Left renal pelvis (tissue), 4 donors: Measurements from ENCODE around the gene SYT9. TPM values are rescaled to one million over a fixed set of nuclear protein-coding genes. Genes with fewer than 3 reads are reported as not detected.
"Not testable (repeated sequence)": the region's sequence is repeated elsewhere in the genome, so short reads cannot be mapped to it uniquely, and the experiment has no call there.

Source experiments
- DNase-seq, 4 donors: peaks; one replicate each; pipeline ENCODE4 v3.0.0-alpha.2; 2013; ENCODE audit warnings: low read depth in 4 of 4, low spot score in 3 of 4
- polyA plus RNA-seq, 4 donors: library from polyadenylated mRNA; unstranded; fragments of 120-200 nt; gene quantifications; one replicate each; pipeline ENCODE4 v1.2.1, GENCODE V29; 2013; ENCODE audit not compliant: insufficient read length in 4 of 4

SYT9 gene
- polyA plus RNA-seq, 4 donors = 0.49 to 4.9 (median 4.6) TPM

DNA sequence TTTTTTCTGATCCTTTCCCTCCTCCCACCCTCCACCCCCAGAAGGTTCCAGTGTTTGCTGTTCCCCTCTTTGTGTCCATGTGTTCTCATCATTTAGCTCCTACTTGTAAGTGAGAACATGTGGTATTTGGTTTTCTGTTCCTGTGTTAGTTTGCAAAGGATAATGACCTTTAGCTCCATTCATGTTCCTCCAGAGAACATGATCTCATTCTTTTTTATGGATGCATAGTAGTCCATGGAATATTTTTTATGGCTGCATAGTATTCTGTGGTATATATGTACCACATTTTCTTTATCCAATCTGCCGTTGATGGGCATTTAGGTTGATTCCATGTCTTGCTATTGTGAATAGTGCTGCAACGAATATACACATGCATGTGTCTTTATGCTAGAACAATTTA, 83.7 kb downstream of the SYT9 start:
- not testable (repeated sequence) for DNase-seq

DNA sequence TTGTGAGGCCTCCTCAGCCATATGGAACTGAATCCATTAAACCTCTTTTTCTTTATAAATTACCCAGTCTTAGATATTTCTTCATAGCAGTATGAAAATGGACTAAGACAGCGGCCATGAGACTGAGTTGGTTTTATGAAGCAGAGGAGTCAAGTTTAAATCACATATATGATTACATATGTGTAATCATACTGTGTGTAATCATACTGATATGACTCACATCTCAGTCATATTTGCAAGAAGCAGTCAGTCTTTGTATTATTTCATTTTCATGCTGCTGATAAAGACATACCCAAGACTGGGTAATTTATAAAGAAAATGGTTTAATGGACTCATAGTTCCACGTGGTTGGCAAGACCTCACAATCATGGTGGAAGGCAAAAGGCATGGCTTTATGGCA, 89.8 kb downstream of the SYT9 start:
- no peak for DNase-seq

DNA sequence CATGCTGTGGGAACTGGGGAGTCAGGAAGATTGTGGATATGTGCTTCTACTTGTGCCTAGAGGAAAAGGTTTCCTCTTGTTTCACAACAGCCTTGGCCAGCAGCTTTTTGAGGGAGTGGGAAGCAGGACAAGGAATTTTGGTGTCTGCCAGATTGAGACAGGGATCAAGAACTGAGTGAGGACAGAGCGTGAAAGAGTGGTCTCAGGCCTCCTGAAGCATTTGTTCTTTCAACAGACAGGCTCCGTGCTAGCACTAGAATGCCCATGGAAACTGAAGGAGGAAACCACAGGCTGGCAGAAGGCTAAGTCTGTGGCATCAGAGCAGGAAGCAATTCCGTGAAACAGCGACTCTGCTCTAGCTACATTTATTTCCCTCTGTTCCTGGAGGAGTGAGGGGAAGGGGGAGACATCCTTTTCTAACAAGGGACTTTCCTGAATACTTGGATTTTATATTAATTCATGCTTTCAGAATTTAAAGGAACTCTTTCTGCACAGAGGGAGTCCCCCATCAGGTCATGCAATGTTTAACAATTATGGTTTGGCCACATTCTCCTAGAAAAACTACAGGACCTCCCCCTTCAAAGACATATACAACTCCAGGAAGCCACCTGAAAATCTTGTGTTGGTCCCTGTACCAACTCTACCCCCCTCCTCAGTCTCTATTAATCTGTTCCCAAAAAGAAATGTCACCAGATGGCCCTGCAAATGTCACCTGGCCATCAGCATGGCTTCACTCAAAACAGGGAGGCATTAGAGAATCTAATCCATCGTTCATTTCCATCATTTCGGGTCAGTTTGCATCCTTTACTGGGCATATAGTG, 96.1 kb downstream of the SYT9 start:
- DNase-seq = no peak

DNA sequence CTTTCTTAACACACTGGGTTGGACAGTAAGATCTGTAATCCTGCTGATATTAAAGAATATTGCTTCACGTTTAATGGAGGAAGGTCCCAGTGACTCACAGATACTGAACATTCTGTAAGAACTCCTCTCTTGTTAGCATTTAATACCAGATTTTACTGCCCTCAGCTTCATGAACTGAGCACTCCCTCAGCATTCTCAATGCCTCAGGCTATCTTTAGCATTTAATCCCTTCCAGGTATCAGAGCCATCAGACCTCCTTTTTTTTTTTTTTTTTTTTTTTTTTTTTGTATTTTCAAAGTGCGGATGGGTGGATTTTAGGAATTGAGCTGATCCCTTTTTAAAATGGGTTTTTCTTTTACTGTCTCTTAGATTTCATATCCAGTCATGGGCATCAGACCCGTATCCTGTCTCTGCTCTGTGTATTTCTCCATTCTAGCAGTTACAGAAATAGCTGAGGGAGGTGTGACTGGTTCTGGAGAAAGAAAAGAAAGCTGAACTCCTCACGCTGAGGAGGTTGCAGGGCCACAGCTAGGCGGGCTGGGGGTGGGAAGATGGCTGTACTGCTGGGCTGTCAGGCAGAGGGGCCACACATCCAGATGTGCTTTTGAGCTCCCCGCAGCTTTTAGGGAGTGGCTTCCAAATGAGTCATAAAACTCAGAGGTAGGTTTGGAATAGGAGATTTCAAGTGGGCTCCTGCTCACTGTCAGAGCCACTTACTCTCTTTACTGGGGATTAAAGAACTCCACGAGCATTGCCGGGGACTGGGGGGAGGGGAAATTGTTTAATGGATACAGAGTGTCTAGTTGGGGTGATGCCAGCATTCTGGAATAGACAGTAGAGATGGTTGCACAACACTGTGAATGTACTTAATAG, 97.0 kb downstream of the SYT9 start:
- DNase-seq = no peak

DNA sequence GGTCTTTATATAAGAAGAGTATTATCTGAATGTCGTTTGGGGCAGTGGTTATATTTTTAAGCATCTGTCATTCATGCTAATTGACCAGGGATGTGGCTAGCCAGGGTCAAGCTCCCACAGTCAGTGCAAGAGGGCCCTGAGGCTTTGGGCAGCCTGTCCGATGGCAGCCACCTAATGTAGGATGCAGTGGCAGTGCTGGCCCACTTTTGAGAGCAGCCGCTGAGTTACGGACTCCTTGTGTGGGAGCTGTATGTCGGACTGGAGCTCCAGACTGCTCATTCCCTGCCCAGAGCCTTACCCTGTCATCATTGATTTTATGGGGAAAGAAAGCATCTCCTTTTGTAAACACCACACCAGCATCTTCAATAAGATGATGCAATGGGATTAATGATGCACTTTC, 99.5 kb downstream of the SYT9 start:
- no peak for DNase-seq

DNA sequence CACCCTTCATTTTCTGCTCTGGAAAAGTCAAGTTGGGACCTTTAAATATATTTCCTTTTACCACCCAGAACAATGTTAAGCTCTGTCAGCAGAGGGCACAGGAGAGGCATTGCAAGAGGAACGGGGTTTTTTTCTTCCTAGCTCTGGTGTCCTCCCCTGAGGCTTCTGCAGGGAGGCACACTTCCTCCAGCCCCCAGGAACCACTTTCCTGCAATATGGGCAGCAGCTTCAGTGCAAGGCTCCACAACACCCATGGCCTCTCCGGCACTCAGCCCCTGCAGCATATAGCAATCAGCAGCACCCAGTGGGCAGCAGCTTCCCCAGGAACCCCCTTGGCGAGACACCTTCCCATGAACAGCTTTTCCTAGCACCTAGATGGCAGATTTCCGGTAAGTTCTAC, 101.4 kb downstream of the SYT9 start:
- no peak for DNase-seq

DNA sequence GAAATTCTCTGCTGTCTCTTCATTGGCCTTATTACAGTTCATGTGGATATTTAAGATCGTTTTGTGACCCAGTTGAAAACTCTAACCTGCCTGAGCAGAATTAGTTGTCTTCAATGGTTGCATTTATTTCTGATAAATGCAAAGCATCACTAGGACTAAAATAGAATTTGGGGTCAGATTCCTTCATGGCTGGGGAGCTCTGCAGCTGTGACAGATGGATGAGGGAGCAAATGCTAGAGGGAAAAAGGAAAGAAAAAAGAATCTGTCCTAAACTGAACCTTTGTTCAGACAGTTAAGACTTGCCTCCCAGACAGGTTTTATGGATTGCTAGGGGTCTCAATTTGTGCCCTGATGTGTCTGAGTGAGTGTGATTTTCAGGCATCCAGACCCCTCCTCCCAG, 113.0 kb downstream of the SYT9 start:
- no peak for DNase-seq

DNA sequence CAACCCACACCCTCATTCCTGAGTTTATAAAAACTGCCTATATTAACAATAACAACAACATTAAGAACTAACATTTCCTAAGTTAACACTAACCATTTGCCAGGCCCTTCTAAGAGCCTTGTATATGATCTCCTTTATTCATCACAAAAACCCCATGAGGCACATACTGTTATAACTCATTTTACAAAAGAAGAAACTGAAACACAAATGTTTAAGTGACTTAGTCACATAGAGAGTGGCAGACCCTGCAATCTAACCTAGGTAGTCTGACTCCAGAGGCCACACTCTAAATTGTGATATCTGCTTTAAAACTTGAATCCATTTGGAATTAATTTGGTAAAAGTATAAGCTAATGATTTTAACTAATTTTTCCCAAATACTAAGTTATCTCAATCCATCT, 116.1 kb downstream of the SYT9 start:
- no peak for DNase-seq

DNA sequence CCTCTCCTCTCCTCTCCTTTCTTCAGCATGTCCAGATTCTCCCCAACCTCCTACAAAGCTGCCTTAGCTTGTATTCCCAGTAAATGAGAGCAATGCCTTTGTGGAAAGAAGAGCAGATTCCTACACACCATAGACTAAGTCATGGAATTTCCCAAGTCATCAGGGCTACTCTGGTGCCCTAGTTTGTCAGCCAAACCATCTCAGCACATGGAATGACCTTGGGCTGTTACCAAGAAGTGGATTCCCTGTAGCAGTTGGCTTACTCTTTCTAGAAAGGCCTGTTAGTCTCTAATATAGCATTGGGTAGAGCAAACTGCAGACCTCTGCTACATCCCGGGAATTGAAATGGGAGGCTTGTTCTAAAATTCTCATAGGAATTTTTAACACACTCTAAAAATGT, 124.7 kb downstream of the SYT9 start:
- DNase-seq = no peak

DNA sequence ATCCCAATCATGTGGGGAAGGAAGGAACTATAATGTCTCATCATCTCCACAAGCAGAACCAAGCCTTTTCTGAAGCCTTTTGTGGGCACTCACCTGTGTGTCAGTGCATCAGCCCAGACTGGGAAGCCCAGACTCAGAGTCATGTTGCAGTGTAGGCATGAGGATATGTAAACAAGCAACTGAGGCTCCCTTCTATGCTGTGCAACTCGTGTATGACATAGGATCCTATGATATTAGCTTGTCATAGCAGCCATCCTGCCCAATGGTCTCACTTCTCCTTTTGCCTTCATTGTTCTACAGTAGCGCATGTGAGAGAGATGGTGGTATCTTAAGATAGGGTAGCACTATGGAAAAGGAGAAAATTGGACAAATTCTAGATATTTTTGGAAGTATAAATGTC, 130.2 kb downstream of the SYT9 start:
- no peak for DNase-seq

DNA sequence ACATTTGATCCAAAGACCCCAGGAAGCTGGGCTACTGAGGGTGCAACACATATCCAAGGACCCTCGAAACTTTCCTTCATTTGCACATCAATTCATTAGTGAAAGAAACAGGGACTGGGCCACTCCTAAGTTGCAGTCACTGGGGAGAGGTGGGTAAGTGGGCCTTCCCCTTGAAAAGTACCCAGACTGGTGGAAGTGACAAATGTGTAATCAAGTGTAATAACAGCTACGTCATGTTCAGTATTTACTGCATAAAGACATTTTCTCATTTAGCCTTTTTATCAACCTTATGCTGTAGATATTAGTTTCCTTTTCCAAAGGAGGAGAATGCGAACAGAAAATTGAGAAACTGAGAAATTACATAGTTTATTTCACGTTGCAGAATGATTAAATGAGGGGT, 131.7 kb downstream of the SYT9 start:
- no peak for DNase-seq

DNA sequence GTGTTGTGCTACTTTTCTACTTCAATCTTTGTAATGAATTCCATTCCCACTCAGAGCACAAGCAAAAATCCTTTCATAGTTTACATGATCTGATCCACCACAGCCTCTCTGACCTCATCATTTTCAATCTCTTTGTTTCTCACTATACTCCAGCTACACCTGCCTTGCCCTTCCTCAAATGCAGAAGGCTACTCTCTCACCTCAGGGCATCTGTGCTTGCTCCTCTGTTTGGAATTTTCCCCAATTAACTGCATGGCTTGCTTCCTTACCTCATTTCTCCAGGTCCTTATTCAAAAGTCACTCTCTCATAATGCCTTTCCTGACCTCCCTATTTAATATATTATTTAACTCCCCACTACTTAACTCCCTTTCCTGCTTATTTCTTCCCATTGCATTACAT, 133.0 kb downstream of the SYT9 start:
- no peak for DNase-seq

DNA sequence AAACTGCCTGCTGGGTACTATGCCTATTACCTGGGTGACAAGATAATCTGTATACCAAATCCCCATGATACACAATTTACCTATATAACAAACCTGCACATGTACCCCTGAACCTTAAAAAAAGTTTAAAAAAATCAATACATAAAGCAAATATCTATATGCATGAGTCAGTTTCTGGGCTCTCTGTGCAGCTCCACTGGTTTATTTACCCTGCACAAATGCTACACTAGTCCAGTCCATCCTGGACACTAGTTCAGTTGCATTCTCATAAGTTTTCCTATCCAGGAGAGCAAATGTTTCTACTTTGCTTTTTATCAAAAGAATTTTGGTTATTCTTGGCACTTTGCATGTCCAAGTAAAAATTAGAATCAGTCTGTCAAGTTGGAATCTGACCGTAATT, 133.8 kb downstream of the SYT9 start:
- DNase-seq = no peak

DNA sequence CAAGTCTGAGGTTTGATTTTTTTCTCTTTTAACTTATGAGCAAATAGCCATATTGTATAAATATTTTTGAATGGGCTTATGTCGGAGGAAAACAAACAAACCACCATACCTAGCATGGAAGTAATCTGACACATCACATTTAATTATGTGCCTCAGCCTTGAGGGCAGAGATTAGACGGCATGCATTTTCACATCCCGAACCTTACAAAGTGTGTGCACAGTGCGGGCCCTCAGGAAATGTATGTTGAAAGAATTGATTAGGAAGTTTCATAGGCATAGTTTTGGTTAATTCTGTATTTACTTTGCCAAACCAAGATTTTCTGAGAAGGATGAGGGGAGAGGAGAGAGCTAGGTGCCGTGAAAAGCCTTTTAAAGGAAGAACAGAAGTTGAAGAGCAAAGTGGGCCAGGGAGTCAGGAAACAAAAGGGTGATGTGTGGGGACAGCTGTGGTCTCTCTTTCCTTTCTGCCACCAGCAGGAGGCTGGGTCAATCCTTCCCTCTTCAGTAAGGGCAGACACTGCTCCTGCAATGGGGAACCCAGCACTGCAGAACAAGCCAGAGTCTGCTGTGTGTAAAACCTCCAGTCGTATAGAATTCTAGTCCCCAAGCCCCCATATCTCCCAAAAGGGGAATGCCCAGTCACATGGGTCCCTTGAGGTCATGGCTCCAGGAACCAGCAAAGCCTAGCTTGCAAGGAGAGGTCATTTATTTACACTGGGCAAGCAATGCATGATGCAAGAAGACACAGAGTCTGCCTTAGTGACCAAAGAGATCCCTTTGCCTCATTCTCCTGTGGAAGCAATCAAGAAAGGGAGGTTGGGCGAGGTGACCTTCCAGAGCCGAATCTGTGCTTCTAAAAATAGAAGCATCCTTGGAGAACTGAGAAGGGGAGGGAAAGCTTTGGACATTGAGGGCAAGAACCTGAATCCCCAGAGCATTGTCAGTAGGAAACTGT, 162.5 kb downstream of the SYT9 start:
- no peak for DNase-seq

DNA sequence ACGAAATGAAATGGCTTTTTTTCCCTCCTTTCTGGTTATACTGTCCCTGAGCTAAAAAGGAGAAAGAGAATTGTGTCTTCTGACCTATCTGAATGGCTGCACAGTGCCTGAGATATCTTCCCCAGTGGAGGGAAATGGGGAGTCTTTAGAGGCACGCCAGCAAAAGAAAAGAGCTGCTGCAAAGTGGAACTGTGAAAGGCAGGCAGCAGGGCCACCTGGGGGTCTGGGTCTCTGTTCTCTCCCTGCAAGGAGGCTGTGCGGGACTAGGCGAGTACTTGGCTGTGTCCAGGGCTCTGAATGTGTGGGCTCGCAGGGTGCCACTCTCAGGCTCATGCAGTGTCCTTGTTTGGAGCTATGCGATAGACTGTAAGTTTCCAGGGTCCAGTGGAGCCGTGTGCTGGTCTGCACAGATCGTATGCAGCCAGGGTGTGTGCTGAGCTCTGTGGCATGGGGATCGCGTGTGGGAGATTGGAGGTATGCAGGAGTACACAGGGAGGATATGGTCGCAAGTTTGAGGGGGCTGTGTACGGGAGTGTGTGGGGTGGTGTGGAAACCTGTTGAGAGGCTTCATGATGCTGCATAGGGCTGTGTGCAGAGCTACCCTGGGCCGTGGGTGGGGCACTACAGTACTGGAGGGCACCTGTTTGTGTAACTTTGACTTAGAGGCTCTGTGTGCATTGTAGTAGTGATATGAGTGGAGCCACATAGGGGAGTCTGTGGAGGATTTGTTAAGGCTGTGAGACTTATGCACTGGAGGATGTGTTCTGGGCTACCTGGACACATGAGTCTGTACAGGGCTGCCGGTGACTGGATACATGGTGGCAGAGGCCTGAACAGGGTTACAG, 163.5 kb downstream of the SYT9 start:
- DNase-seq = no peak

DNA sequence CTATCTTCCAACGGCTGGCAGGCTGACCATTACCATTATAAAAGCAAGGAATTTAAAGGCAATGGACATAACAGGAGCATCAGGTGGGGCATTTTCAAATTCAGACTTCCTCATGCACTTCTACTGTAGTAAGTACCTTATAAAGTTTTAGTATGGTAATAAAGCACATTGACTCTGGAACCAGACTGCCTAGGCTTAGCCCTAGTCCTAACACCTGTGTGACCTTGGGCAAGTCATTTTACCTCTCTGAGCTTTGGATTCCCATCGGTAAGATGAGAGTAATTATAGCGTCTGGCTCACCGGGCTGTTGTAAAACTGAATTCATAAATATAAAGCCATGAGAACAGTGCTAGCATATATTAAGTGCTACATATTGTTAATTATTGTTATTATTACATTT, 164.4 kb downstream of the SYT9 start:
- DNase-seq = no peak

DNA sequence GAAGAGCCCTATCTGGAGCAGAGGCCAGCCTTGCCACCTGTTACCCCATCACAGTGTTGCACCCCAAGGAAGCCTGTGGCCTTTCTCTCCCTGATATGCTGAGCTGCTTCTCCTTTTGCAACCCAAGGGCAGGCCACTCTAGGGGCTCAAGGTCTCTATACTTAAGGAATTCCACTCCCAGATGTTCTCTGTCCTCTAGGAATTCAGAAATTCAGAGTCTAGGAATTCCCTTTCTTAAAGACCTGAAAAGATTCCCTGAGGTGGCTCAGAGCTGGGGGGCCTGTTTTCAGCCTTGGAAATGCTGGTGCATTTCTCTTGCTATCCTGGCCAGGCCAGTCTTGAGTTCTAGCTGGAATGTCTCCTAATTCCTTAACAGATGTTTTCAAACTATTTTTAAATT, 165.6 kb downstream of the SYT9 start:
- no peak for DNase-seq

DNA sequence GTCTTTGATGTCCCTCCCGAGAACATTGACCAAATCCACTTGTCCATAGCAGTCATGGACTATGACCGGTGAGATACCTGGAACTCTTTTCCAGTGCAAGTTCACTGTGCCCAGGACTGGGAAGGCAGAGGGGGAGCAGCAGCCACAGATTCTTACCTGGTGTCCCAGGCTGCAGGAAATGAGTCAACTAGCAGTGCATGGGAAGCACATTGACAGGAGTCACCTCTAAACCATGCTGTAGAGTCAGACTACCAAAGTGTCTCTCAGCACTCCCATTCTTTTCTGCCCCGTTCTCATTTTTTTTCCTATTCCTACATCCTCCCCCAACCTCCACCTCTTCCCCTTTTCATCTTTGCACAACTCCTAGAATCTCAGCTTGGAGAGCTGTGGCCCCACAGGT, 166.4 kb downstream of the SYT9 start:
- DNase-seq = no peak

DNA sequence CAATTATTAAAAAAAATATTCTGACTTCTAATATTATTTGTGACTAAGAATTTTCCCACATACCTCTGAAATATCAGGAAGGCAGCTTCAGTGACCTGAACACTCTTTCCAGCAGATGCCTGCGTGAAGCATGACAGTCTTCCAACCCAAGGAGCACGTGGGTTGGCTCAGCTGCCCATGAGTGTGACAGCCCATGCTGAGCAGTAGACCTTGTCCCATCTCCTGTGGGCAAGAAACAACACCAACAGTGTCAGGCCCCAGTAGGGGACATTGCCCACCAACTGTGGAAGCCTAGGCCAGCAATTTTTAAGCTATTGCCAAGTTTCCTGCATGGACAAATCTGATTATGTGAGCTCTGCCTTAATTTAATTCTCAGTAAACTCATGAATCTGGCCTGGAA, 167.2 kb downstream of the SYT9 start:
- no peak for DNase-seq

DNA sequence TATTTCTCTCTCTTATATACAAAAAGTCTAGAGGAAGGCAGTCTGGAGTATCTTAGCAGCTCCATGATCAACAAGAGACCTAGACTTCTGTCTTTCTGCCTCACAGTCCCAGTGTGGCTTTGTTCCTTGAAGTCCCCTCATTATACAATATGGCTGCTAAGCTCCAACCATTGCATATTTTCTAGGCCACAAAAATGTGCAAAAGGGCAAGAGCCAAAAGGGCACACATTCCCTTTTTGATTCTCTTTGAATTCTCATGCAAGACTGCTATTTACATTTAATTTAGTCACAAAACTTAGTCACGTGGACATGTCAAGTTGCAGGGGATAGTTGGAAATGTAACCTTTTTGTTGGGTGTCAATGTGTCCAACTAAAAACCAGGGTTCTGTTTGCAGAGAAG, 169.4 kb downstream of the SYT9 start:
- DNase-seq = no peak
